H1 (cell line): ENCODE data around the gene LIMA1. TPM values are rescaled to one million over a fixed set of nuclear protein-coding genes. Genes with fewer than 3 reads are reported as not detected.
A peak's percentile ranks its signal among the peaks of the same experiment; 100 is the strongest.

Experiments
- CTCF ChIA-PET: fragments of 300-600 bp; sonication (Branson Sonifier 250); formaldehyde crosslinking; loops from one replicate; lab custom pipeline; 2021; ENCODE audit not compliant: partially characterized antibody; lab: Charles Lee
- POLR2A ChIA-PET: fragments of 300-600 bp; sonication (Branson Sonifier 250); formaldehyde crosslinking; loops from one replicate; lab custom pipeline; 2021; ENCODE audit warnings: inconsistent platforms; ENCODE audit not compliant: partially characterized antibody; lab: Charles Lee
- DNase-seq, 2 experiments: peaks; one replicate each; pipeline versions ENCODE4 v3.0.0 to v3.0.0-alpha.2; 2010 to 2022; ENCODE audit warnings: low spot score in 2 of 2, low read depth in 1 of 2, mixed read lengths in 1 of 2
- FAIRE-seq: peaks from 2 replicates; lab custom pipeline; 2011; peaks lifted over from hg19 to GRCh38; lab: Jason Lieb, UNC
- H2AFZ ChIP-seq: 2 replicates; pipeline ENCODE4 v1.8.1; 2012; ENCODE audit warnings: low read length, inconsistent platforms
- H2AK5ac ChIP-seq: 2 replicates; pipeline ENCODE4 v1.6.1; 2013; ENCODE audit warnings: low read depth, low read length
- H2BK120ac ChIP-seq: replicated peaks from 2 replicates; pipeline ENCODE3; 2013; ENCODE audit warnings: low read depth, low read length, inconsistent platforms
- H2BK12ac ChIP-seq: 2 replicates; pipeline ENCODE4 v1.6.1; 2013; ENCODE audit warnings: low read depth, low read length
- H2BK15ac ChIP-seq: 2 replicates; pipeline ENCODE4 v1.6.1; 2013; ENCODE audit warnings: low read length
- H2BK20ac ChIP-seq: 2 replicates; pipeline ENCODE4 v1.6.1; 2013; ENCODE audit warnings: low read length
- H2BK5ac ChIP-seq: 2 replicates; pipeline ENCODE4 v1.6.1; 2013; ENCODE audit warnings: low read depth, low read length
- H3K14ac ChIP-seq: 2 replicates; pipeline ENCODE4 v1.6.1; 2013; ENCODE audit warnings: inconsistent platforms; ENCODE audit not compliant: insufficient read length
- H3K18ac ChIP-seq: 2 replicates; pipeline ENCODE4 v1.6.1; 2013; ENCODE audit warnings: low read length; ENCODE audit errors: extremely low read depth
- H3K23ac ChIP-seq: 2 replicates; pipeline ENCODE4 v1.6.1; 2013; ENCODE audit warnings: inconsistent platforms; ENCODE audit not compliant: insufficient read length
- H3K23me2 ChIP-seq: 2 replicates; pipeline ENCODE4 v1.6.1; 2013; ENCODE audit warnings: low read depth, low read length
- H3K27ac ChIP-seq: 2 replicates; pipeline ENCODE4 v1.6.1; 2011; ENCODE audit warnings: low read depth, low read length, inconsistent platforms
- H3K27me3 ChIP-seq, 4 experiments: replicated peaks in 1 of 4; 1 replicate in 1 of 4; 2 replicates in 3 of 4; pipeline versions ENCODE4 v1.6.1 to v1.8.1; 2011 to 2013; ENCODE audit warnings: low read length in 3 of 4, mild to moderate bottlenecking in 3 of 4, inconsistent platforms in 2 of 4, mixed read lengths in 2 of 4, moderate library complexity in 1 of 4; ENCODE audit not compliant: control insufficient read depth in 3 of 4, insufficient read depth in 3 of 4; ENCODE audit errors: extremely low read depth in 1 of 4
- H3K36me3 ChIP-seq, 4 experiments: 2 replicates each; pipeline versions ENCODE4 v1.6.1 to v1.8.1; 2011 to 2013; ENCODE audit warnings: mild to moderate bottlenecking in 4 of 4, low read length in 3 of 4, moderate library complexity in 2 of 4, control low read depth in 1 of 4, inconsistent platforms in 1 of 4; ENCODE audit not compliant: insufficient read depth in 4 of 4, control insufficient read depth in 2 of 4
- H3K4ac ChIP-seq: replicated peaks from 2 replicates; pipeline ENCODE3; 2013; ENCODE audit warnings: low read length, low read depth, mixed read lengths, inconsistent platforms; ENCODE audit not compliant: insufficient read length
- H3K4me1 ChIP-seq, 4 experiments: replicated peaks in 1 of 4; 1 replicate in 1 of 4; 2 replicates in 3 of 4; pipeline versions ENCODE4 v1.6.1 to v1.8.1; 2011 to 2013; ENCODE audit warnings: low read length in 3 of 4, inconsistent platforms in 2 of 4, mixed read lengths in 1 of 4; ENCODE audit not compliant: insufficient read depth in 4 of 4, control insufficient read depth in 3 of 4
- H3K4me2 ChIP-seq, 2 experiments: 2 replicates each; pipeline versions ENCODE4 v1.6.1 to v1.8.1; 2011 to 2013; ENCODE audit warnings: low read depth in 2 of 2, low read length in 2 of 2, control low read depth in 1 of 2, inconsistent platforms in 1 of 2, mild to moderate bottlenecking in 1 of 2; ENCODE audit not compliant: insufficient read depth in 1 of 2
- H3K4me3 ChIP-seq, 4 experiments: fragments of 200-600, 300-600 bp in 1 of 4; sonication (generic), shearing (Covaris generic), sonication (Bioruptor Twin) in 1 of 4; 2 replicates each; pipeline versions ENCODE4 v1.5.1 to v1.8.1; 2011 to 2016; ENCODE audit warnings: low read length in 4 of 4, low read depth in 3 of 4, control low read depth in 2 of 4, inconsistent platforms in 2 of 4, mild to moderate bottlenecking in 2 of 4, mixed read lengths in 1 of 4, moderate library complexity in 1 of 4; ENCODE audit not compliant: insufficient read depth in 2 of 4; ENCODE audit errors: extremely low read depth in 1 of 4
- H3K56ac ChIP-seq: replicated peaks from 2 replicates; pipeline ENCODE3; 2013; ENCODE audit warnings: low read depth, mild to moderate bottlenecking, mixed read lengths, low read length, inconsistent platforms; ENCODE audit not compliant: insufficient read length
- H3K79me1 ChIP-seq: 2 replicates; pipeline ENCODE4 v1.6.1; 2013; ENCODE audit warnings: low read depth, low read length, control low read depth
- H3K79me2 ChIP-seq, 2 experiments: 2 replicates each; pipeline versions ENCODE4 v1.6.1 to v1.8.1; 2012 to 2013; ENCODE audit warnings: low read length in 2 of 2, mild to moderate bottlenecking in 2 of 2, inconsistent platforms in 1 of 2; ENCODE audit not compliant: insufficient read depth in 2 of 2, control insufficient read depth in 1 of 2
- H3K9ac ChIP-seq, 4 experiments: replicated peaks in 1 of 4; 1 replicate in 1 of 4; 2 replicates in 3 of 4; pipeline versions ENCODE4 v1.6.1 to v1.8.1; 2011 to 2013; ENCODE audit warnings: low read depth in 3 of 4, low read length in 3 of 4, control low read depth in 2 of 4, mild to moderate bottlenecking in 2 of 4, moderate library complexity in 2 of 4, inconsistent platforms in 1 of 4; ENCODE audit errors: extremely low read depth in 1 of 4
- H3K9me3 ChIP-seq, 2 experiments: 2 replicates each; pipeline versions ENCODE4 v1.6.1 to v1.8.1; 2012 to 2013; ENCODE audit warnings: mild to moderate bottlenecking in 2 of 2, moderate library complexity in 2 of 2, control low read depth in 1 of 2, inconsistent platforms in 1 of 2, low read depth in 1 of 2, low read length in 1 of 2, mixed read lengths in 1 of 2; ENCODE audit not compliant: insufficient read depth in 2 of 2
- H4K20me1 ChIP-seq, 2 experiments: replicated peaks in 1 of 2; 2 replicates each; pipeline versions ENCODE3 to v1.8.1; 2011 to 2013; ENCODE audit warnings: inconsistent platforms in 2 of 2, low read length in 2 of 2, mild to moderate bottlenecking in 1 of 2; ENCODE audit not compliant: insufficient read depth in 2 of 2, control insufficient read depth in 1 of 2
- H4K5ac ChIP-seq: 2 replicates; pipeline ENCODE4 v1.6.1; 2013; ENCODE audit warnings: low read length, low read depth, mixed read lengths, inconsistent platforms; ENCODE audit not compliant: insufficient read length
- H4K8ac ChIP-seq: 2 replicates; pipeline ENCODE4 v1.8.0; 2013; ENCODE audit warnings: mild to moderate bottlenecking, moderate library complexity, low read length, inconsistent platforms; ENCODE audit not compliant: insufficient read depth; ENCODE audit errors: extremely low read depth
- H4K91ac ChIP-seq: replicated peaks from 2 replicates; pipeline ENCODE3; 2013; ENCODE audit warnings: low read length, mixed read lengths, inconsistent platforms; ENCODE audit not compliant: insufficient read length
- BCL11A ChIP-seq, 2 experiments: IDR thresholded peaks; one replicate each; pipeline ENCODE4 v1.6.1; 2011; ENCODE audit warnings: low read depth in 2 of 2, low read length in 2 of 2, mild to moderate bottlenecking in 2 of 2
- CEBPB ChIP-seq: IDR thresholded peaks from 2 replicates; pipeline ENCODE4 v1.6.1; 2012; ENCODE audit warnings: low read depth, low read length
- EZH2 ChIP-seq: fragments of 200-600 bp; sonication (generic); IDR thresholded peaks from 2 replicates; pipeline ENCODE4 v1.7.1; 2012; ENCODE audit warnings: low read depth, mild to moderate bottlenecking, moderate library complexity, low read length, inconsistent platforms; ENCODE audit not compliant: severe bottlenecking
- GTF2F1 ChIP-seq: IDR thresholded peaks from 2 replicates; pipeline ENCODE4 v1.6.1; 2012; ENCODE audit warnings: low read depth, low read length, improper control_type of control experiment, borderline replicate concordance
- JUN ChIP-seq: IDR thresholded peaks from 2 replicates; pipeline ENCODE4 v1.6.1; 2011; ENCODE audit warnings: low read depth, mild to moderate bottlenecking, improper control_type of control experiment, low read length
- POLR2A ChIP-seq, 2 experiments: IDR thresholded peaks; 1 replicate in 1 of 2; 2 replicates in 1 of 2; pipeline ENCODE4 v1.6.1; 2011; ENCODE audit warnings: low read depth in 2 of 2, low read length in 2 of 2, mild to moderate bottlenecking in 2 of 2; ENCODE audit errors: control extremely low read depth in 1 of 2
- RNF2 ChIP-seq: fragments of 200-900, 300-1000 bp; sonication (generic); IDR thresholded peaks from 2 replicates; pipeline ENCODE4 v1.7.1; 2016; ENCODE audit warnings: borderline replicate concordance, low read depth, mild to moderate bottlenecking, antibody characterized with exemption, low read length; ENCODE audit not compliant: poor library complexity, severe bottlenecking; ENCODE audit errors: missing control alignments
- RXRA ChIP-seq: IDR thresholded peaks from 2 replicates; pipeline ENCODE4 v1.6.1; 2011; ENCODE audit warnings: low read depth, mild to moderate bottlenecking, low read length, moderate library complexity; ENCODE audit not compliant: insufficient read depth
- SIN3A ChIP-seq, 2 experiments: IDR thresholded peaks in 1 of 2; conservative IDR thresholded peaks in 1 of 2; 2 replicates each; pipeline ENCODE4 v1.6.1; 2011 to 2012; ENCODE audit warnings: low read length in 2 of 2, improper control_type of control experiment in 1 of 2, low read depth in 1 of 2, mild to moderate bottlenecking in 1 of 2
- SP4 ChIP-seq: IDR thresholded peaks from 2 replicates; pipeline ENCODE4 v1.6.1; 2012; ENCODE audit warnings: low read length, inconsistent platforms
- TAF1 ChIP-seq: IDR thresholded peaks from 2 replicates; pipeline ENCODE4 v1.6.1; 2011; ENCODE audit warnings: mild to moderate bottlenecking, low read depth, low read length
- WGBS, 2 experiments: shearing (Covaris generic) in 1 of 2; methylation state at CpG; one replicate each; pipeline versions ENCODE4 v1.1.6 to v1.1.7; 2013 to 2015; ENCODE audit warnings: low lambda C conversion rate in 2 of 2, mixed read lengths in 2 of 2, inconsistent platforms in 1 of 2, low coverage in 1 of 2, missing lambda C conversion rate in 1 of 2; ENCODE audit not compliant: insufficient replicate concordance in 2 of 2, insufficient coverage in 1 of 2, insufficient read length in 1 of 2; ENCODE audit errors: extremely low coverage in 1 of 2, missing lambda C conversion rate in 1 of 2; 5-methylcytosine and 5-hydroxymethylcytosine counted together
- polyA plus RNA-seq, 7 experiments: library from polyadenylated mRNA; depleted of rRNA in 3 of 7; stranded (reverse) in 5 of 7; unstranded in 2 of 7; fragments of >200 nt in 5 of 7; fragments of 200-250 nt in 2 of 7; gene quantifications; 1 replicate in 5 of 7; 2 replicates in 1 of 7; 4 replicates in 1 of 7; pipeline versions ENCODE4 v1.2.1 to v1.2.3, GENCODE V29; 2011 to 2013; ENCODE audit warnings: missing spikeins in 2 of 7, mixed read lengths in 2 of 7
- total RNA-seq: library from RNA; stranded (reverse); fragmentation: NEBNext Ultra II Directional; extraction: Animal tissue kit (Norgen Biotek cat#: 25700); gene quantifications from 2 replicates; pipeline ENCODE4 v1.2.1, GENCODE V29; 2021
- TF ChIP-seq, protein P1 (sequence below): IDR thresholded peaks from 2 replicates; pipeline ENCODE4 v1.6.1; 2012; ENCODE audit warnings: inconsistent platforms

Gene LIMA1
- total and polyA plus RNA-seq, 2 of the 8 experiments (the other 6 are each of a cell fraction or from before 2014, with no cell fraction given): 12.7 to 47.6 TPM

DNA sequence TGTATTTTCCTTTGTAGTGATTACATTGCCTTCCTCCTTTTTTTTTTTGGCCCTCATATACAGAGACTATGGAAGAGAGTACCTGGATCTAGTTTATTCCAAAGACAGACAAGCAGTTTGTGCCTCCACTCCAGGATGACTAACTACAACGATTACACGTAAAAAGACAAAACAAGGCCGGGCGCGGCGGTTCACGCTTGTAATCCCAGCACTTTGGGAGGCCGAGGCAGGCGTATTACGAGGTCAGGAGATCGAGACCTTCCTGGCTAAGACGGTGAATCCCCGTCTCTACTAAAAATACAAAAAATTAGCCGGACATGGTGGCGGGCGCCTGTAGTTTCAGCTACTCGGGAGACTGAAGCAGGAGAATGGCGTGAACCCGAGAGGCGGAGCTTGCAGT lies 118.4 kb downstream of the LIMA1 start:
- no peak overlapping the region for H3K4ac ChIP-seq
- H3K4me2 ChIP-seq: no peak overlapping the region
- H3K27me3 ChIP-seq: no peaks in the 10 kb centered on the region
- no peaks in the 10 kb centered on the region; a peak in 2 of 8 replicates for H3K36me3 ChIP-seq
- 89% methylated on average over 7 of the region's 20 CpGs; no CpG with 5 or more reads in 1 of the 2 experiments for WGBS, 2 experiments
- no peak overlapping the region for H4K91ac ChIP-seq
- no peak overlapping the region for H2BK15ac ChIP-seq
- DNase-seq (no peak), FAIRE-seq (no peak)
- no peak overlapping the region for H3K14ac ChIP-seq
- no peak overlapping the region for H4K5ac ChIP-seq
- H3K23ac ChIP-seq: no peak overlapping the region
- peaks cover 5% of the 10 kb centered on the region for H3K23me2 ChIP-seq
- no peak overlapping the region for H2BK12ac ChIP-seq
- H2BK20ac ChIP-seq: no peak overlapping the region
- CTCF ChIA-PET: interaction anchor here (0.7 to 6.0 kb wide), 6 partner anchors 11 to 81 kb away, joined by 3 to 28 read pairs (median 11); partner anchors contain the start of genes COX14 and SMARCD1
- H3K56ac ChIP-seq: no peak overlapping the region
- H2BK5ac ChIP-seq: no peak overlapping the region
- peaks cover 0 to 2% of the 10 kb centered on the region in 2 experiments for H4K20me1 ChIP-seq
- no peaks in the 10 kb centered on the region for H3K9me3 ChIP-seq
- H3K79me1 ChIP-seq: peaks cover 2% of the 10 kb centered on the region; the same call in 1 of the 2 replicates
- no peak overlapping the region for H3K27ac ChIP-seq
- H2AK5ac ChIP-seq: no peak overlapping the region
- H3K9ac ChIP-seq: no peak overlapping the region
- peaks cover 10 to 64% of the 10 kb centered on the region in 2 experiments for H3K79me2 ChIP-seq
- H3K4me1 ChIP-seq: peaks cover 0 to 2% (median 0%) of the 10 kb centered on the region in 4 experiments; a peak in 2 of 7 replicates
- H4K8ac ChIP-seq: 0 out of 2 replicates have a peak overlapping the region, but pooled peaks have one; percentile 37
- H2BK120ac ChIP-seq: no peak overlapping the region
- POLR2A ChIA-PET: interaction anchor here (0.8 to 3.3 kb wide), 4 partner anchors 10 to 64 kb away, joined by 3 to 33 read pairs (median 12); partner anchors contain the start of gene COX14
- H2AFZ ChIP-seq: no peak overlapping the region
- no peak overlapping the region for H3K4me3 ChIP-seq
- no peak overlapping the region for H3K18ac ChIP-seq
- TF ChIP-seq JUN: no peak
- no peak for TF ChIP-seq SIN3A (conservative IDR thresholded peaks at IDR 0.05 in 1 of 2, IDR thresholded peaks at IDR 0.05 in 1 of 2; ENCODE audit: low read depth in 1 of 2, low read length in 2 of 2)
- no peak for TF ChIP-seq TAF1
- TF ChIP-seq BCL11A (IDR thresholded peaks at IDR 0.05; ENCODE audit: low read depth in 2 of 2, low read length in 2 of 2): no peak
- TF ChIP-seq EZH2: no peak
- TF ChIP-seq, protein P1, sequence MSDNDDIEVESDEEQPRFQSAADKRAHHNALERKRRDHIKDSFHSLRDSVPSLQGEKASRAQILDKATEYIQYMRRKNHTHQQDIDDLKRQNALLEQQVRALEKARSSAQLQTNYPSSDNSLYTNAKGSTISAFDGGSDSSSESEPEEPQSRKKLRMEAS: no peak
- no peak for TF ChIP-seq CEBPB
- no peak for TF ChIP-seq RXRA
- no peak for TF ChIP-seq RNF2
- no peak for TF ChIP-seq POLR2A (IDR thresholded peaks at IDR 0.05; ENCODE audit: control extremely low read depth in 1 of 2, low read depth in 2 of 2, low read length in 2 of 2)
- no peak for TF ChIP-seq SP4
- no peak for TF ChIP-seq GTF2F1
